UCSD-AML1 (cell line): Measurements from ENCODE around the gene HIPK2.

Experiments
- DNase-seq: peaks from one replicate; lab custom pipeline; 2025; ENCODE audit not compliant: unreplicated experiment; lab: John Stamatoyannopoulos, UW

Gene HIPK2

GRCh38 chr7:139783647-139784385 is 6.0 kb upstream of the HIPK2 start:
- no peak for DNase-seq

- DNase-seq, result no peak
Measured at GRCh38 chr7:139782932-139783331, 5.1 kb upstream of the HIPK2 start.

- no peak for DNase-seq
Measured at GRCh38 chr7:139777133-139777891, 486 bp downstream of the HIPK2 start.

GRCh38 chr7:139776486-139777132 is 1.2 kb downstream of the HIPK2 start:
- peak; percentile 15 for DNase-seq

GRCh38 chr7:139775829-139776266 is 1.9 kb downstream of the HIPK2 start:
- DNase-seq, result peak; percentile 30

GRCh38 chr7:139774376-139774775 is 3.4 kb downstream of the HIPK2 start:
- DNase-seq, result no peak

- DNase-seq, result no peak
Measured at GRCh38 chr7:139773371-139773770, 4.4 kb downstream of the HIPK2 start.

GRCh38 chr7:139772873-139773272 is 4.9 kb downstream of the HIPK2 start:
- DNase-seq, result no peak

- no peak for DNase-seq
Measured at GRCh38 chr7:139772115-139772514, 5.7 kb downstream of the HIPK2 start.

GRCh38 chr7:139771001-139771956 is 6.5 kb downstream of the HIPK2 start:
- no peak for DNase-seq

- DNase-seq, result no peak
Measured at GRCh38 chr7:139769761-139770160, 8.0 kb downstream of the HIPK2 start.

GRCh38 chr7:139769066-139769465 is 8.7 kb downstream of the HIPK2 start:
- DNase-seq, result no peak

- no peak for DNase-seq
Measured at GRCh38 chr7:139768249-139768824, 9.5 kb downstream of the HIPK2 start.

- DNase-seq, result no peak
Measured at GRCh38 chr7:139767561-139767982, 10.2 kb downstream of the HIPK2 start.

GRCh38 chr7:139765143-139765542 is 12.7 kb downstream of the HIPK2 start:
- no peak for DNase-seq

- no peak for DNase-seq
Measured at GRCh38 chr7:139763330-139763729, 14.5 kb downstream of the HIPK2 start.

- DNase-seq, result no peak
Measured at GRCh38 chr7:139762886-139763285, 14.9 kb downstream of the HIPK2 start.

GRCh38 chr7:139758388-139758787 is 19.4 kb downstream of the HIPK2 start:
- DNase-seq, result no peak

- DNase-seq, result no peak
Measured at GRCh38 chr7:139757968-139758367, 19.8 kb downstream of the HIPK2 start.

- no peak for DNase-seq
Measured at GRCh38 chr7:139753693-139754111, 24.1 kb downstream of the HIPK2 start.
